HG02885 (cell line): ENCODE results near the gene GVQW3.

Experiments used
- ATAC-seq: cut with Tn5 transposase; IDR thresholded peaks from one replicate; pipeline ENCODE4 v1.9.1; 2021; ENCODE audit warnings: mild to moderate bottlenecking; ENCODE audit not compliant: unreplicated experiment, poor library complexity

GVQW3 gene

GRCh38 chr11:76380977-76381719, at the start of gene GVQW3, which contains the start of gene THAP12:
Gene GVQW3 (plus strand): TSS chr11:76381323. CDS start chr11:76381829, 506 bp downstream.
Gene THAP12 (minus strand): TSS chr11:76381132. CDS start chr11:76380836, 296 bp downstream.
- peak; percentile 79 for ATAC-seq

GRCh38 chr11:76334826-76335389, 46.2 kb upstream of the GVQW3 start:
- ATAC-seq, result no peak

GRCh38 chr11:76335842-76336241, 45.3 kb upstream of the GVQW3 start:
- no peak for ATAC-seq

- ATAC-seq, result no peak
Observed at GRCh38 chr11:76336597-76336996, 44.5 kb upstream of the GVQW3 start.

- no peak for ATAC-seq
Observed at GRCh38 chr11:76337469-76337868, 43.7 kb upstream of the GVQW3 start.

GRCh38 chr11:76337923-76338322, 43.2 kb upstream of the GVQW3 start:
- no peak for ATAC-seq

GRCh38 chr11:76339221-76339620, 41.9 kb upstream of the GVQW3 start:
- ATAC-seq, result no peak

- no peak for ATAC-seq
Observed at GRCh38 chr11:76347466-76347865, 33.7 kb upstream of the GVQW3 start.

- no peak for ATAC-seq
Observed at GRCh38 chr11:76348348-76348747, 32.8 kb upstream of the GVQW3 start.

- no peak for ATAC-seq
Observed at GRCh38 chr11:76355172-76355571, 26.0 kb upstream of the GVQW3 start.

- ATAC-seq, result no peak
Observed at GRCh38 chr11:76361374-76361773, 19.7 kb upstream of the GVQW3 start.

- no peak for ATAC-seq
Observed at GRCh38 chr11:76361776-76362175, 19.3 kb upstream of the GVQW3 start.

- no peak for ATAC-seq
Observed at GRCh38 chr11:76362716-76363115, 18.4 kb upstream of the GVQW3 start.

GRCh38 chr11:76365038-76365679, 16.0 kb upstream of the GVQW3 start:
- no peak for ATAC-seq

GRCh38 chr11:76368490-76368889, 12.6 kb upstream of the GVQW3 start:
- ATAC-seq, result no peak

- ATAC-seq, result no peak
Observed at GRCh38 chr11:76369406-76369805, 11.7 kb upstream of the GVQW3 start.

- peak; percentile 74 for ATAC-seq
Observed at GRCh38 chr11:76371170-76371569, 10.0 kb upstream of the GVQW3 start.

GRCh38 chr11:76376746-76377558, 4.2 kb upstream of the GVQW3 start:
- peak; percentile 23 for ATAC-seq

GRCh38 chr11:76379807-76380158, 1.3 kb upstream of the GVQW3 start:
- ATAC-seq, result no peak

GRCh38 chr11:76380159-76380976, 755 bp upstream of the GVQW3 start:
- ATAC-seq, result peak; percentile 21
